Astrocyte (in vitro differentiated cells and primary cell): ENCODE results near the gene EIF4ENIF1.

Experiments
- EZH2 ChIP-seq: IDR thresholded peaks from 2 replicates; pipeline ENCODE4 v1.6.1; 2012; ENCODE audit warnings: mild to moderate bottlenecking, low read length, inconsistent platforms; ENCODE audit not compliant: insufficient read depth
- TF ChIP-seq, protein P1 (sequence below): IDR thresholded peaks from 2 replicates; pipeline ENCODE4 v1.5.1; 2011; ENCODE audit warnings: low read depth, mild to moderate bottlenecking, inconsistent platforms, low read length, moderate library complexity; ENCODE audit not compliant: insufficient read depth

DNA sequence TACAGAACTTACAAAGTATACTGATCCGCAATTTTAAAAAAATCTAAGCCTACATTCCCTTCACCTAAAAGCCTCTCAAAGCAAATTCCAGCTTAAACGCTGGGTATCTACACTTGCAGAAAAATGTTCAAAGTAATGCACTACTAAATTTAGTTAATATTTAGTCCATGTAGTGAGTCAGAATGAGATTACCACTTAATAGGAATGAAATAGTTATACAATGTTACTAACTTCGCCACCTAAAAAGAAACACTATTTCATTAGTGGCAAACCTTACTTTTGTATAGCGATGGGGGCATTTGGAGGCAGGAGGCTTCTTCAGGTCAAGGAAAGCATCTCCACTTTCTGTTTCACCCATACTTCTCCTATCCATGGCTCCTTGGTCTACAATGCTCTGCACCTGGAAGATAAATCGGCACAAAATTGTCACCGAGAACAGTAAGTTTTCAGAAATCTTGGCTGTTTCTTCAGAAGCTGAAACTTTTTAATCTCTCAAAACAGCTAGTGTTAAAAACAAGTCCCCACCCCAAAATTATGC is 1.2 kb downstream of the EIF4ENIF1 start:
- TF ChIP-seq, protein P1, sequence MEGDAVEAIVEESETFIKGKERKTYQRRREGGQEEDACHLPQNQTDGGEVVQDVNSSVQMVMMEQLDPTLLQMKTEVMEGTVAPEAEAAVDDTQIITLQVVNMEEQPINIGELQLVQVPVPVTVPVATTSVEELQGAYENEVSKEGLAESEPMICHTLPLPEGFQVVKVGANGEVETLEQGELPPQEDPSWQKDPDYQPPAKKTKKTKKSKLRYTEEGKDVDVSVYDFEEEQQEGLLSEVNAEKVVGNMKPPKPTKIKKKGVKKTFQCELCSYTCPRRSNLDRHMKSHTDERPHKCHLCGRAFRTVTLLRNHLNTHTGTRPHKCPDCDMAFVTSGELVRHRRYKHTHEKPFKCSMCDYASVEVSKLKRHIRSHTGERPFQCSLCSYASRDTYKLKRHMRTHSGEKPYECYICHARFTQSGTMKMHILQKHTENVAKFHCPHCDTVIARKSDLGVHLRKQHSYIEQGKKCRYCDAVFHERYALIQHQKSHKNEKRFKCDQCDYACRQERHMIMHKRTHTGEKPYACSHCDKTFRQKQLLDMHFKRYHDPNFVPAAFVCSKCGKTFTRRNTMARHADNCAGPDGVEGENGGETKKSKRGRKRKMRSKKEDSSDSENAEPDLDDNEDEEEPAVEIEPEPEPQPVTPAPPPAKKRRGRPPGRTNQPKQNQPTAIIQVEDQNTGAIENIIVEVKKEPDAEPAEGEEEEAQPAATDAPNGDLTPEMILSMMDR, result no peak
- no peak for TF ChIP-seq EZH2
